C1 segment of cervical spinal cord (tissue), 14 donors: ENCODE measurements around the gene LYRM1.
A peak's percentile ranks its signal among the peaks of the same experiment; 100 is the strongest.

Source experiments
- DNase-seq, 14 donors: peaks; one replicate each; lab custom pipeline; 2025; lab: John Stamatoyannopoulos, UW

LYRM1 gene

GRCh38 chr16:20871941-20872815, 28.4 kb upstream of the LYRM1 start:
- DNase-seq = no peak

GRCh38 chr16:20873331-20873730, 27.2 kb upstream of the LYRM1 start:
- DNase-seq = no peak

- DNase-seq = no peak
Observed at GRCh38 chr16:20874088-20874581, 26.4 kb upstream of the LYRM1 start.

GRCh38 chr16:20875355-20875650, 25.3 kb upstream of the LYRM1 start:
- DNase-seq = no peak

GRCh38 chr16:20878682-20879147, 21.9 kb upstream of the LYRM1 start:
- no peak for DNase-seq

GRCh38 chr16:20879175-20880040, 21.2 kb upstream of the LYRM1 start:
- DNase-seq = no peak

- DNase-seq = no peak
Observed at GRCh38 chr16:20880867-20881502, 19.6 kb upstream of the LYRM1 start.

- DNase-seq = no peak
Observed at GRCh38 chr16:20881503-20881878, 19.1 kb upstream of the LYRM1 start.

- no peak for DNase-seq
Observed at GRCh38 chr16:20883554-20884239, 16.9 kb upstream of the LYRM1 start.

GRCh38 chr16:20884240-20884556, 16.4 kb upstream of the LYRM1 start:
- no peak for DNase-seq

- DNase-seq = no peak
Observed at GRCh38 chr16:20886320-20886719, 14.3 kb upstream of the LYRM1 start.

- no peak for DNase-seq
Observed at GRCh38 chr16:20887207-20887606, 13.4 kb upstream of the LYRM1 start.

- DNase-seq = no peak
Observed at GRCh38 chr16:20889625-20890275, 10.8 kb upstream of the LYRM1 start.

GRCh38 chr16:20894388-20894787, 6.2 kb upstream of the LYRM1 start:
- DNase-seq = no peak

- DNase-seq = peak in 1 of 14 donors; percentile 1
Observed at GRCh38 chr16:20897253-20897897, 3.2 kb upstream of the LYRM1 start.

GRCh38 chr16:20897922-20898321, 2.6 kb upstream of the LYRM1 start:
- no peak for DNase-seq

- DNase-seq = no peak
Observed at GRCh38 chr16:20899071-20899470, 1.5 kb upstream of the LYRM1 start.

GRCh38 chr16:20899477-20900298, 883 bp upstream of the LYRM1 start:
- DNase-seq = peak in 4 of 14 donors; percentile 39 to 64 (median 59)

- peak in 1 of 14 donors; percentile 67 for DNase-seq
Observed at GRCh38 chr16:20901068-20901435, 481 bp downstream of the LYRM1 start.
